GM12878 (cell line): ENCODE results near the gene KCNK1. TPM values are rescaled to one million over a fixed set of nuclear protein-coding genes. Genes with fewer than 3 reads are reported as not detected.

Experiments used
- ATAC-seq: fragments of 200-7000 bp; cut with Tn5 transposase; 3 replicates; pipeline ENCODE4 v1.9.1; 2020; ENCODE audit warnings: mild to moderate bottlenecking, moderate library complexity
- BruUV-seq: library from RNA; stranded (reverse); fragments of 400-500 nt; replicated peaks from 2 replicates; lab custom pipeline; 2021; lab: Mats Ljungman, UMichigan
- CTCF ChIA-PET: fragments of 300-600 bp; sonication (Branson Sonifier 250); formaldehyde crosslinking; extraction: SDS; loops from one replicate; lab custom pipeline; 2021; ENCODE audit warnings: inconsistent platforms; lab: Yijun Ruan, JAX
- POLR2A ChIA-PET: fragments of 350-600 bp; formaldehyde crosslinking; extraction: SDS; loops from one replicate; lab custom pipeline; 2021; ENCODE audit warnings: inconsistent platforms; lab: Charles Lee
- RAD21 ChIA-PET: fragments of 300-600 bp; sonication (Branson Sonifier 250); formaldehyde crosslinking; loops from one replicate; lab custom pipeline; 2023; ENCODE audit warnings: antibody characterized with exemption; ENCODE audit not compliant: unreplicated experiment; lab: Charles Lee
- SMC1A ChIA-PET: fragments of 300-600 bp; sonication (Branson Sonifier 250); formaldehyde crosslinking; loops from one replicate; lab custom pipeline; 2023; ENCODE audit not compliant: unreplicated experiment, uncharacterized antibody; lab: Charles Lee
- DNase-seq: peaks from one replicate; pipeline ENCODE4 v3.0.0-alpha.2; 2011; ENCODE audit warnings: low read depth, low spot score
- FAIRE-seq: peaks from 3 replicates; lab custom pipeline; 2011; peaks lifted over from hg19 to GRCh38; lab: Jason Lieb, UNC
- H2AFZ ChIP-seq: 2 replicates; pipeline ENCODE4 v1.6.0; 2011; ENCODE audit warnings: low read depth, low read length, control low read depth; ENCODE audit not compliant: control insufficient read depth
- H3K27ac ChIP-seq: 2 replicates; pipeline ENCODE4 v1.5.1; 2011; ENCODE audit warnings: control low read depth; ENCODE audit not compliant: control insufficient read depth, insufficient read depth
- H3K27me3 ChIP-seq, 2 experiments: replicated peaks in 1 of 2; 2 replicates each; pipeline versions ENCODE4 v1.6.0 to v1.6.1; 2011; ENCODE audit warnings: low read length in 1 of 2; ENCODE audit not compliant: control insufficient read depth in 2 of 2, insufficient read depth in 2 of 2
- H3K36me3 ChIP-seq, 2 experiments: 2 replicates each; pipeline ENCODE4 v1.5.1; 2011; ENCODE audit warnings: low read length in 1 of 2; ENCODE audit not compliant: control insufficient read depth in 2 of 2, insufficient read depth in 2 of 2
- H3K4me1 ChIP-seq: 2 replicates; pipeline ENCODE4 v1.6.1; 2011; ENCODE audit warnings: mild to moderate bottlenecking, low read length, moderate library complexity, mixed read lengths; ENCODE audit not compliant: control insufficient read depth, insufficient read depth
- H3K4me2 ChIP-seq: 2 replicates; pipeline ENCODE4 v1.6.0; 2011; ENCODE audit warnings: control low read depth; ENCODE audit not compliant: control insufficient read depth, insufficient read depth
- H3K4me3 ChIP-seq: fragments of 200-600 bp; sonication (generic); 2 replicates; pipeline ENCODE4 v1.5.1; 2016
- H3K79me2 ChIP-seq: 2 replicates; pipeline ENCODE4 v1.6.0; 2011; ENCODE audit warnings: low read length; ENCODE audit not compliant: control insufficient read depth, insufficient read depth
- H3K9ac ChIP-seq: 2 replicates; pipeline ENCODE4 v1.8.0; 2011; ENCODE audit warnings: low read length, control low read depth, mixed read lengths; ENCODE audit not compliant: control insufficient read depth, insufficient read depth
- H3K9me3 ChIP-seq: replicated peaks from 3 replicates; pipeline ENCODE4 v1.5.1; 2011; ENCODE audit warnings: mild to moderate bottlenecking, low read length; ENCODE audit not compliant: control insufficient read depth, insufficient read depth
- H4K20me1 ChIP-seq: 2 replicates; pipeline ENCODE4 v1.6.0; 2011; ENCODE audit not compliant: control insufficient read depth, insufficient read depth
- ASH2L ChIP-seq: fragments of 300-600, 200-600 bp; sonication (generic); IDR thresholded peaks from 2 replicates; pipeline ENCODE4 v1.6.1; 2017; ENCODE audit warnings: low read depth, mild to moderate bottlenecking, borderline replicate concordance
- EED ChIP-seq: sonication (generic); IDR thresholded peaks from 2 replicates; pipeline ENCODE4 v1.6.1; 2016; ENCODE audit warnings: antibody characterized with exemption, low read depth
- ESRRA ChIP-seq: IDR thresholded peaks from 2 replicates; pipeline ENCODE4 v1.6.1; 2012; ENCODE audit warnings: mild to moderate bottlenecking, low read length, improper control_type of control experiment
- FOS ChIP-seq: IDR thresholded peaks from 3 replicates; pipeline ENCODE4 v1.6.1; 2011; ENCODE audit warnings: borderline replicate concordance; ENCODE audit not compliant: insufficient read length; ENCODE audit errors: extremely low read depth
- KDM1A ChIP-seq: fragments of 200-600 bp; sonication (generic); IDR thresholded peaks from 2 replicates; pipeline ENCODE4 v1.6.1; 2016; ENCODE audit warnings: borderline replicate concordance
- NFYA ChIP-seq: IDR thresholded peaks from 2 replicates; pipeline ENCODE4 v1.6.1; 2011; ENCODE audit warnings: low read depth, mild to moderate bottlenecking, low read length, improper control_type of control experiment, borderline replicate concordance
- RB1 ChIP-seq: fragments of 450-650 bp; formaldehyde crosslinking; IDR thresholded peaks from 2 replicates; pipeline ENCODE4 v1.6.1; 2017; ENCODE audit warnings: mild to moderate bottlenecking, borderline replicate concordance
- SREBF2 ChIP-seq: IDR thresholded peaks from 2 replicates; pipeline ENCODE4 v1.6.1; 2012; ENCODE audit warnings: mild to moderate bottlenecking, low read length
- STAT1 ChIP-seq: fragments of 450-650 bp; conservative IDR thresholded peaks from 2 replicates; pipeline ENCODE4 v1.6.1; 2014; ENCODE audit warnings: antibody characterized with exemption, mild to moderate bottlenecking
- TARDBP ChIP-seq: IDR thresholded peaks from 2 replicates; pipeline ENCODE4 v1.6.1; 2016; ENCODE audit warnings: borderline replicate concordance
- WGBS: methylation state at CpG from one replicate; pipeline ENCODE4 v1.1.6; 2016; ENCODE audit warnings: low lambda C conversion rate; ENCODE audit not compliant: insufficient replicate concordance, insufficient coverage; ENCODE audit errors: missing lambda C conversion rate; 5-methylcytosine and 5-hydroxymethylcytosine counted together
- in situ Hi-C: fragments of 300-500 bp; cut with MboI; formaldehyde crosslinking; loops from 9 replicates; pipeline ENCODE4 v1.14.3; 2018; ENCODE audit warnings: mixed read lengths
- intact Hi-C: fragments of 100-400 bp; cut with micrococcal nuclease; formaldehyde crosslinking; loops from one replicate; pipeline ENCODE4 v1.14.2; 2022; ENCODE audit not compliant: unreplicated experiment
- polyA plus RNA-seq, 11 experiments: library from polyadenylated mRNA; depleted of rRNA in 4 of 11; unstranded in 6 of 11; stranded (reverse) in 5 of 11; fragments of >200 nt; fragmentation: Nextera tagmentation in 4 of 11; fragmentation: Illumina TruSeq in 1 of 11; extraction: Ambion mirVana in 4 of 11; extraction: Trizol in 1 of 11; gene quantifications; 1 replicate in 1 of 11; 2 replicates in 10 of 11; pipeline versions ENCODE4 v1.2.1 to v1.2.3, GENCODE V29; 2011 to 2016; ENCODE audit warnings: inconsistent platforms in 2 of 11, missing spikeins in 2 of 11, low read depth in 1 of 11
- total RNA-seq, 4 experiments: library from RNA; depleted of rRNA in 3 of 4; stranded (reverse); fragments of >200 nt in 3 of 4; fragmentation: Illumina TruSeq in 1 of 4; extraction: Trizol in 1 of 4; gene quantifications; 2 replicates each; pipeline versions ENCODE4 v1.2.1 to v1.2.3, GENCODE V29; 2013 to 2021
- TF ChIP-seq, protein P1 (sequence below): IDR thresholded peaks from 2 replicates; pipeline ENCODE4 v1.6.1; 2011; ENCODE audit warnings: borderline replicate concordance, low read depth, mild to moderate bottlenecking, moderate library complexity, low read length; ENCODE audit not compliant: insufficient read depth, poor library complexity, severe bottlenecking
- TF ChIP-seq, protein P2 (sequence below): fragments of 450-650 bp; IDR thresholded peaks from 2 replicates; pipeline ENCODE4 v1.6.1; 2017; ENCODE audit warnings: low read depth, mild to moderate bottlenecking, moderate library complexity
- TF ChIP-seq, protein P3 (sequence below): IDR thresholded peaks from 2 replicates; pipeline ENCODE4 v1.6.1; 2012; ENCODE audit warnings: low read depth, low read length, improper control_type of control experiment
- TF ChIP-seq, protein P4 (sequence below): fragments of 450-650 bp; IDR thresholded peaks from 2 replicates; pipeline ENCODE4 v1.6.1; 2017; ENCODE audit warnings: mild to moderate bottlenecking, low read depth, inconsistent platforms; ENCODE audit not compliant: poor library complexity, severe bottlenecking

Gene KCNK1
- total and polyA plus RNA-seq, 10 of the 15 experiments (the other 5 are each of a cell fraction or from before 2014, with no cell fraction given), result 9.4 to 27.6 (median 15.1) TPM

DNA sequence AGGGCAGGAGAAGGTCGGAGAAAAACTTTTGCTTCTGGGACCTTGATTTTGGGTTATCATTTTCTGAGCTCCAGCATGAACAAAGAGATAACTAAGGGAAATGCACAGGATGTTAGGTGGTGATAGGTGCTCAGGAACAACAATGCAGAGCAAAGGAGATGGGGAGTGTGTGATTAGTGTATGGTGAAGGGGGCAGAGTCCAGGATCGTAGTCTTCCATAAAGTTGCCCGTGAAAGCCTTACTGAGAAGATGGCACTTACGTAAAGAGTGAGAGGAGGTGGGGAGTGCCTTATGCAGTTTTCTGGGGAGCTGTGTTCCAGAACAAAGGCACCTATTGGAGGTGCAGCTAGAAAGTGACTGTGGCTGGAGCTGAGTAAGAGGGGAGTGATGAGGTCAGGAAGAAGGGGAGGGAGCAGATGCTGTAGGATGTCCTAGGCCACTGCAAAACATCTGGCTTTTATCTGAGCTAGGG, 11.6 kb downstream of the KCNK1 start:
- POLR2A ChIA-PET, result interaction anchor here (0.5 to 0.8 kb wide), 2 partner anchors 12 to 123 kb away, joined by 3 read pairs; no protein-coding TSS in a partner anchor
- in situ Hi-C loops (no loop called here), intact Hi-C loops (no loop called here)
- no peaks in the 10 kb centered on the region for H4K20me1 ChIP-seq
- H3K27me3 ChIP-seq, result no peaks in the 10 kb centered on the region
- CTCF ChIA-PET, result interaction anchor here (0.7 to 1.3 kb wide), 2 partner anchors 31 to 184 kb away, joined by 3 to 5 read pairs; no protein-coding TSS in a partner anchor
- TF ChIP-seq FOS (no peak), RB1 (no peak), ESRRA (no peak), EED (no peak), ASH2L (no peak), STAT1 (no peak), SREBF2 (no peak), NFYA (no peak), TARDBP (no peak), KDM1A (no peak)
- TF ChIP-seq, protein P1, sequence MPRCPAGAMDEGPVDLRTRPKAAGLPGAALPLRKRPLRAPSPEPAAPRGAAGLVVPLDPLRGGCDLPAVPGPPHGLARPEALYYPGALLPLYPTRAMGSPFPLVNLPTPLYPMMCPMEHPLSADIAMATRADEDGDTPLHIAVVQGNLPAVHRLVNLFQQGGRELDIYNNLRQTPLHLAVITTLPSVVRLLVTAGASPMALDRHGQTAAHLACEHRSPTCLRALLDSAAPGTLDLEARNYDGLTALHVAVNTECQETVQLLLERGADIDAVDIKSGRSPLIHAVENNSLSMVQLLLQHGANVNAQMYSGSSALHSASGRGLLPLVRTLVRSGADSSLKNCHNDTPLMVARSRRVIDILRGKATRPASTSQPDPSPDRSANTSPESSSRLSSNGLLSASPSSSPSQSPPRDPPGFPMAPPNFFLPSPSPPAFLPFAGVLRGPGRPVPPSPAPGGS, result no peak
- TF ChIP-seq, protein P2, sequence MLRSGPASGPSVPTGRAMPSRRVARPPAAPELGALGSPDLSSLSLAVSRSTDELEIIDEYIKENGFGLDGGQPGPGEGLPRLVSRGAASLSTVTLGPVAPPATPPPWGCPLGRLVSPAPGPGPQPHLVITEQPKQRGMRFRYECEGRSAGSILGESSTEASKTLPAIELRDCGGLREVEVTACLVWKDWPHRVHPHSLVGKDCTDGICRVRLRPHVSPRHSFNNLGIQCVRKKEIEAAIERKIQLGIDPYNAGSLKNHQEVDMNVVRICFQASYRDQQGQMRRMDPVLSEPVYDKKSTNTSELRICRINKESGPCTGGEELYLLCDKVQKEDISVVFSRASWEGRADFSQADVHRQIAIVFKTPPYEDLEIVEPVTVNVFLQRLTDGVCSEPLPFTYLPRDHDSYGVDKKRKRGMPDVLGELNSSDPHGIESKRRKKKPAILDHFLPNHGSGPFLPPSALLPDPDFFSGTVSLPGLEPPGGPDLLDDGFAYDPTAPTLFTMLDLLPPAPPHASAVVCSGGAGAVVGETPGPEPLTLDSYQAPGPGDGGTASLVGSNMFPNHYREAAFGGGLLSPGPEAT, result no peak
- TF ChIP-seq, protein P3, sequence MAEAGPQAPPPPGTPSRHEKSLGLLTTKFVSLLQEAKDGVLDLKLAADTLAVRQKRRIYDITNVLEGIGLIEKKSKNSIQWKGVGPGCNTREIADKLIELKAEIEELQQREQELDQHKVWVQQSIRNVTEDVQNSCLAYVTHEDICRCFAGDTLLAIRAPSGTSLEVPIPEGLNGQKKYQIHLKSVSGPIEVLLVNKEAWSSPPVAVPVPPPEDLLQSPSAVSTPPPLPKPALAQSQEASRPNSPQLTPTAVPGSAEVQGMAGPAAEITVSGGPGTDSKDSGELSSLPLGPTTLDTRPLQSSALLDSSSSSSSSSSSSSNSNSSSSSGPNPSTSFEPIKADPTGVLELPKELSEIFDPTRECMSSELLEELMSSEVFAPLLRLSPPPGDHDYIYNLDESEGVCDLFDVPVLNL, result no peak
- TF ChIP-seq, protein P4, sequence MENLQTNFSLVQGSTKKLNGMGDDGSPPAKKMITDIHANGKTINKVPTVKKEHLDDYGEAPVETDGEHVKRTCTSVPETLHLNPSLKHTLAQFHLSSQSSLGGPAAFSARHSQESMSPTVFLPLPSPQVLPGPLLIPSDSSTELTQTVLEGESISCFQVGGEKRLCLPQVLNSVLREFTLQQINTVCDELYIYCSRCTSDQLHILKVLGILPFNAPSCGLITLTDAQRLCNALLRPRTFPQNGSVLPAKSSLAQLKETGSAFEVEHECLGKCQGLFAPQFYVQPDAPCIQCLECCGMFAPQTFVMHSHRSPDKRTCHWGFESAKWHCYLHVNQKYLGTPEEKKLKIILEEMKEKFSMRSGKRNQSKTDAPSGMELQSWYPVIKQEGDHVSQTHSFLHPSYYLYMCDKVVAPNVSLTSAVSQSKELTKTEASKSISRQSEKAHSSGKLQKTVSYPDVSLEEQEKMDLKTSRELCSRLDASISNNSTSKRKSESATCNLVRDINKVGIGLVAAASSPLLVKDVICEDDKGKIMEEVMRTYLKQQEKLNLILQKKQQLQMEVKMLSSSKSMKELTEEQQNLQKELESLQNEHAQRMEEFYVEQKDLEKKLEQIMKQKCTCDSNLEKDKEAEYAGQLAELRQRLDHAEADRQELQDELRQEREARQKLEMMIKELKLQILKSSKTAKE, result no peak
- H2AFZ ChIP-seq, result no peak overlapping the region
- no peak overlapping the region for H3K9ac ChIP-seq
- no peak overlapping the region for H3K4me3 ChIP-seq
- H3K27ac ChIP-seq, result no peak overlapping the region
- no peaks in the 10 kb centered on the region for H3K9me3 ChIP-seq
- RAD21 ChIA-PET, result interaction anchor here (0.9 kb wide), 1 partner anchor 37 kb away, joined by 3 read pairs; no protein-coding TSS in a partner anchor
- TSS peak; percentile 1 for BruUV-seq
- peaks cover 0 to 3% of the 10 kb centered on the region in 2 experiments; a peak in 1 of 4 replicates for H3K36me3 ChIP-seq
- peaks cover 8% of the 10 kb centered on the region; the same call in 1 of the 2 replicates for H3K4me1 ChIP-seq
- peaks cover 2% of the 10 kb centered on the region; the same call in 1 of the 2 replicates for H3K79me2 ChIP-seq
- no peak for DNase-seq
- WGBS, result 65% methylated on average over 4 of the region's 4 CpGs
- no peak for ATAC-seq
- SMC1A ChIA-PET, result interaction anchor here (0.6 to 1.9 kb wide), 4 partner anchors 9 to 27 kb away, joined by 3 to 5 read pairs (median 4); no protein-coding TSS in a partner anchor
- no peak for FAIRE-seq
- no peak overlapping the region for H3K4me2 ChIP-seq
